ENCODE results near the gene ZNF500. TPM values are rescaled to one million over a fixed set of nuclear protein-coding genes. Genes with fewer than 3 reads are reported as not detected.

ZNF500 gene
- total and polyA plus RNA-seq, 10 of the 15 experiments (the other 5 are each of a cell fraction or from before 2014, with no cell fraction given), result 0.99 to 13.1 (median 5.5) TPM

DNA sequence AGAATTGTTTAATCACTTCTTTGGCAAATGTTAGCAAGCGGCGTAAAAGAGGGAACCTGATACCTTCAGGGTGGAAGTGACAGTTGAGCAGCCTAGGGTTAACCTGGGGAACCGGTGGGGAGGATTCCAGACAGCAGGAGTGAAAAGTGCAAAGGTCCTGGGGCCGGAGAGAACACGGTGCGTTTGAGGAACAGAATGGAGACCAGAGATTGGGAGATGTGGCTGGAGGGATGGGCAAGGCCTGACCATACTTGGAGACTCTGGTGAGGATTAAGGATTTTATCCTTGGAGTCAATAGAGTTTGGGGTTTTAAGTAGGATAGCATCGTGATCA, 2.3 kb upstream of the ZNF500 start:
- ChIA-PET SMC1A (ENCODE audit: uncharacterized antibody, unreplicated experiment) (interaction anchor here (0.6 to 3.4 kb wide), 3 partner anchors 35 to 83 kb away, joined by 3 to 15 read pairs (median 3); partner anchors contain the start of genes ANKS3 and DNAAF8), POLR2A (interaction anchor here (1.3 to 2.8 kb wide), 4 partner anchors 22 to 153 kb away, joined by 5 to 15 read pairs (median 8); partner anchors contain the start of genes ANKS3 and DNAAF8), CTCF (interaction anchor here (1.0 to 1.4 kb wide), 3 partner anchors 31 to 34 kb away, joined by 3 to 7 read pairs (median 3); partner anchors contain the start of genes DNAAF8 and ROGDI), RAD21 (ENCODE audit: unreplicated experiment) (interaction anchor here (0.6 to 2.0 kb wide), 4 partner anchors 16 to 35 kb away, joined by 3 to 18 read pairs (median 4); partner anchors contain the start of genes ANKS3 and DNAAF8)
- H3K27ac ChIP-seq (ENCODE audit: control insufficient read depth, insufficient read depth), result no peak overlapping the region
- peaks cover 18% of the 10 kb centered on the region for H3K79me2 ChIP-seq (ENCODE audit: control insufficient read depth, insufficient read depth, low read length)
- H3K4me3 ChIP-seq, result peak overlapping the region; percentile 91
- in situ Hi-C loops (cut with MboI) (no loop called here), intact Hi-C loops (cut with micrococcal nuclease; ENCODE audit: unreplicated experiment) (loop anchor here (2.0 kb wide), 3 partner anchors 34 to 78 kb away; partner anchors contain the start of genes ANKS3, DNAAF8, GLYR1 and ROGDI)
- BruUV-seq (replicated peaks), result no TSS peak
- peaks cover 8% of the 10 kb centered on the region; the same call in 1 of the 2 replicates for H3K4me1 ChIP-seq (ENCODE audit: control insufficient read depth, insufficient read depth, low read length)
- H3K9me3 ChIP-seq (replicated peaks; ENCODE audit: control insufficient read depth, insufficient read depth, low read length), result no peaks in the 10 kb centered on the region
- no peak for TF ChIP-seq ZBED1 (IDR thresholded peaks at IDR 0.05; ENCODE audit: borderline replicate concordance)
- no peak for TF ChIP-seq BRCA1 (IDR thresholded peaks at IDR 0.05; ENCODE audit: low read depth, low read length)
- no peak for TF ChIP-seq STAT3 (IDR thresholded peaks at IDR 0.05; ENCODE audit: low read depth, low read length)
- no peak for TF ChIP-seq SREBF2 (IDR thresholded peaks at IDR 0.05; ENCODE audit: low read length)
- no peak for TF ChIP-seq IKZF2 (IDR thresholded peaks at IDR 0.05)
- no peak for TF ChIP-seq CBX5 (IDR thresholded peaks at IDR 0.05; ENCODE audit: low read depth)
- TF ChIP-seq KDM1A (IDR thresholded peaks at IDR 0.05; ENCODE audit: borderline replicate concordance), result no peak
- no peak for TF ChIP-seq SRF (IDR thresholded peaks at IDR 0.05; ENCODE audit: low read depth in 2 of 2, low read length in 2 of 2)
- TF ChIP-seq SKIL (IDR thresholded peaks at IDR 0.05; ENCODE audit: low read depth, poor library complexity, severe bottlenecking), result no peak
- no peak for TF ChIP-seq RUNX3 (IDR thresholded peaks at IDR 0.05; ENCODE audit: low read length)
- TF ChIP-seq EED (IDR thresholded peaks at IDR 0.05; ENCODE audit: low read depth), result no peak
- H4K20me1 ChIP-seq (ENCODE audit: control insufficient read depth, insufficient read depth), result no peaks in the 10 kb centered on the region
- FAIRE-seq (no peak), DNase-seq (ENCODE audit: low read depth, low spot score) (no peak), ATAC-seq (no peak)
- H3K27me3 ChIP-seq (replicated peaks in 1 of 2; ENCODE audit: control insufficient read depth in 2 of 2, insufficient read depth in 2 of 2, low read length in 1 of 2), result no peaks in the 10 kb centered on the region
- H3K9ac ChIP-seq (ENCODE audit: control insufficient read depth, insufficient read depth, low read length), result no peak overlapping the region
- H2AFZ ChIP-seq (ENCODE audit: control insufficient read depth, low read depth, low read length), result peak overlapping the region; percentile 80
- no peaks in the 10 kb centered on the region; a peak in 1 of 4 replicates for H3K36me3 ChIP-seq (ENCODE audit: control insufficient read depth in 2 of 2, insufficient read depth in 2 of 2, low read length in 1 of 2)
- H3K4me2 ChIP-seq (ENCODE audit: control insufficient read depth, insufficient read depth), result peak overlapping the region; percentile 14
- 63% methylated on average over 7 of the region's 7 CpGs for WGBS (ENCODE audit: insufficient coverage, insufficient replicate concordance, low lambda C conversion rate, missing lambda C conversion rate)
